Nephron (organoid): ENCODE measurements around the gene PDE4B.

Experiments used
- H3K27ac Mint-ChIP-seq, 3 experiments: 2 replicates each; pipeline ENCODE4 v1.8.0; 2020; ENCODE audit warnings: mixed read lengths in 3 of 3, mild to moderate bottlenecking in 2 of 3, moderate library complexity in 1 of 3
- H3K27me3 Mint-ChIP-seq: 2 replicates; pipeline ENCODE4 v1.8.0; 2021; ENCODE audit warnings: low read depth, mild to moderate bottlenecking, moderate library complexity, mixed read lengths
- H3K36me3 Mint-ChIP-seq: 2 replicates; pipeline ENCODE4 v1.8.0; 2020; ENCODE audit warnings: low read depth, mixed read lengths
- H3K4me1 Mint-ChIP-seq: 2 replicates; pipeline ENCODE4 v1.8.0; 2020; ENCODE audit warnings: mixed read lengths
- H3K4me3 Mint-ChIP-seq, 3 experiments: 2 replicates each; pipeline ENCODE4 v1.8.0; 2020; ENCODE audit warnings: mild to moderate bottlenecking in 3 of 3, mixed read lengths in 3 of 3, moderate library complexity in 2 of 3
- H3K9me3 Mint-ChIP-seq: 2 replicates; pipeline ENCODE4 v1.8.0; 2020; ENCODE audit warnings: mixed read lengths
- CTCF ChIP-seq, 3 experiments: fragments of 200-600 bp; sonication (generic); IDR thresholded peaks; one replicate each; pipeline ENCODE4 v1.5.0; 2021; ENCODE audit warnings: antibody characterized with exemption in 3 of 3; ENCODE audit not compliant: unreplicated experiment in 3 of 3

PDE4B gene

GRCh38 chr1:66266350-66266749 is 473.7 kb downstream of the PDE4B start:
- Mint-ChIP-seq H3K9me3 (no peaks in the 10 kb centered on the region), H3K27ac (no peak overlapping the region), H3K4me3 (no peak overlapping the region), H3K4me1 (peaks cover 40% of the 10 kb centered on the region), H3K27me3 (no peaks in the 10 kb centered on the region), H3K36me3 (no peaks in the 10 kb centered on the region)
- TF ChIP-seq CTCF (IDR thresholded peaks at IDR 0.05; ENCODE audit: unreplicated experiment in 3 of 3), result no peak

GRCh38 chr1:66266756-66267155 is 474.1 kb downstream of the PDE4B start:
- Mint-ChIP-seq H3K9me3 (no peaks in the 10 kb centered on the region), H3K27me3 (no peaks in the 10 kb centered on the region)

DNA sequence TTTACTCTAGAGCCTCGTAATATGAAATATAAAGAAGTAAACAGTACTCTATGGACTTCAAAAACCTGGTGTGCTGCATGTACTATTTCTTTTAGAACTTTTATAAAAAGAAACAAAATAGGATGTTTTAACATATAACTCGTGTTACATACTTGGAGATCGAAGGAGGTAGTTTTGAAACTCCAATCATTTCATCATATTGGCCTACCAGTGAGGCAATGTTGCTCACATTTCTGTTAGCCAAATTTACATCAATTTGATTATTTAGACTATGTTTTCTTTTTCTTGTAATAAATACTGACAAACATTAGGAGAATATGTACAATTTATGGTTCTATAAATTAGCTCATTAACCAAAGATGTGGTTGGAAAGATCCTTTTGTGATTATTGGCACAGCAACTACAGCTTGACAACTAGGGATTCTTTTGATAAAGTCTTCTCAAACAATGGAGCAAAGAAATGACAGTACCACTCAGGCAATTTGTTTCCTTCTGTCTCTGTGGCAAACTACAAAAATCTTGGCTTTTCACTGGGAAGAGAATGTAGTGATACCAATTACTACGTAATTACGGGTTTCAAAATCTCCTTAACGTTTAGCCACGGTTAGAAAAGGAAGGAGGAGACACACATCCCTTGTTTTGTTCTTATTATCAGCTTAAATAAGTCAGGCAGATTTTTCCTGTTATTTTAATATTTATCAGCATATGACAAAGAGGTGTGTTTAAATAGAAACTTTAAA is 474.7 kb downstream of the PDE4B start:
- no peak overlapping the region for H3K4me3 Mint-ChIP-seq
- peaks cover 42% of the 10 kb centered on the region for H3K4me1 Mint-ChIP-seq
- peak overlapping the region; percentile 40 to 70 (median 54) for H3K27ac Mint-ChIP-seq
- no peaks in the 10 kb centered on the region for H3K9me3 Mint-ChIP-seq
- H3K36me3 Mint-ChIP-seq, result no peaks in the 10 kb centered on the region
- no peaks in the 10 kb centered on the region for H3K27me3 Mint-ChIP-seq
- no peak for TF ChIP-seq CTCF (IDR thresholded peaks at IDR 0.05; ENCODE audit: unreplicated experiment in 3 of 3)

More at GRCh38 chr1:66266756-66267155, 474.1 kb downstream of the PDE4B start:
- no peaks in the 10 kb centered on the region for H3K36me3 Mint-ChIP-seq
- H3K27ac Mint-ChIP-seq, result no peak overlapping the region
- no peak for TF ChIP-seq CTCF (IDR thresholded peaks at IDR 0.05; ENCODE audit: unreplicated experiment in 3 of 3)
- no peak overlapping the region for H3K4me3 Mint-ChIP-seq
- peaks cover 40% of the 10 kb centered on the region for H3K4me1 Mint-ChIP-seq

- Mint-ChIP-seq H3K4me1 (peaks cover 55% of the 10 kb centered on the region), H3K27me3 (no peaks in the 10 kb centered on the region), H3K4me3 (no peak overlapping the region), H3K9me3 (no peaks in the 10 kb centered on the region), H3K36me3 (no peaks in the 10 kb centered on the region), H3K27ac (peak overlapping the region in 2 of 3 experiments; percentile 61 to 63)
- TF ChIP-seq CTCF (IDR thresholded peaks at IDR 0.05; ENCODE audit: unreplicated experiment in 3 of 3), result no peak
These were observed 476.5 kb downstream of the PDE4B start for GRCh38 chr1:66269222-66269621.

DNA sequence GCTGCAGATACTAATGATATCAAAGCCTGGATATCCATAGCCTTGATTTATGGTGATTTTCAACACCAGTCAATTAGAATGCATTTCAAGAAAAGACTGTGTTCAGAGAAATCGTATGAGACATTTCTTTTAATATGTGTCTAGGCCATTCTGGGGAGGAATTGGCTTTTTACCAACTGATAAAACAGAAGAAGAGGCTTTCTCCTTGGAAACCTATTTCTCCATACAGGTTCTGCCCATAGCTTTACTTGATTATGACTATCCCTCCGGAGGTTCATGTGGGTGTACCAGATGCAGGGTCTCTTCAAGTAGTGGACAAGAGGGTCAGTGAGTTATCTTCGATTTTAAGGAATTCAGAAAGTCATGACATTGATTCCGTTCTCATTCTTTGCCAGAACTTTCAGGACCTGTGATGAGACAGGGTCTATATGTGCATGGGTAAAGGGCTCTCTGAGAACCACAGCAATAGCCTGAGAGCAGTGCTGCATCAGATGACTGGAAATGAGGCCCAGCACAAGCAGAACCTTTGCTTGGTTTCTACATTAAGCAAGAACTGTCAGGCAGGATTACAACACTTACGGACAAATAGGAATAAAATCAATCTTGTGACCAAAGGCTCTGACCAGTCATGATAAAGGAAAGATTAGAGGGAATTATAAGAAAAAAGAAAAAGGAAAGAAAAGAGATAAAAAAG is 477.6 kb downstream of the PDE4B start:
- TF ChIP-seq CTCF (IDR thresholded peaks at IDR 0.05; ENCODE audit: unreplicated experiment in 3 of 3), result no peak
- no peaks in the 10 kb centered on the region for H3K36me3 Mint-ChIP-seq
- no peaks in the 10 kb centered on the region for H3K27me3 Mint-ChIP-seq
- H3K9me3 Mint-ChIP-seq, result no peaks in the 10 kb centered on the region
- H3K27ac Mint-ChIP-seq, result peak overlapping the region; percentile 42 to 98 (median 96)
- H3K4me1 Mint-ChIP-seq, result peaks cover 55% of the 10 kb centered on the region
- H3K4me3 Mint-ChIP-seq, result no peak overlapping the region
